OCI-LY3 (cell line): ENCODE results near the gene FRMPD4.

Experiments used
- CTCF ChIP-seq: fragments of 200-600, 300-600 bp; sonication (generic); IDR thresholded peaks from 2 replicates; pipeline ENCODE4 v1.5.1; 2014; ENCODE audit warnings: antibody characterized with exemption, low read length, low read depth
- EZH2phosphoT487 ChIP-seq: fragments of 200-600 bp; shearing (Covaris generic); IDR thresholded peaks from 2 replicates; pipeline ENCODE4 v1.6.1; 2018; ENCODE audit warnings: antibody characterized with exemption, mixed run types, low read depth

- no peak for TF ChIP-seq CTCF
- no peak for TF ChIP-seq EZH2phosphoT487
These were observed 582.8 kb downstream of the FRMPD4 start for GRCh38 chrX:12721042-12721441.
